HepG2 (cell line): ENCODE data around the gene ARID5B. TPM values are rescaled to one million over a fixed set of nuclear protein-coding genes. Genes with fewer than 3 reads are reported as not detected.

Experiments used
- ARNT2 ChIP-seq: sonication (generic); formaldehyde crosslinking; IDR thresholded peaks from 2 replicates; pipeline ENCODE4 v1.8.0; 2022; ENCODE audit warnings: mild to moderate bottlenecking, low read depth, missing genetic modification reagents, moderate library complexity
- HDAC1 ChIP-seq: sonication (generic); formaldehyde crosslinking; IDR thresholded peaks from 2 replicates; pipeline ENCODE4 v1.5.1; 2020; ENCODE audit warnings: mild to moderate bottlenecking, missing genetic modification reagents
- MED1 ChIP-seq: sonication (generic); formaldehyde crosslinking; IDR thresholded peaks from 2 replicates; pipeline ENCODE4 v1.4.0; 2020; ENCODE audit warnings: missing genetic modification reagents
- MXD4 ChIP-seq: IDR thresholded peaks from 2 replicates; pipeline ENCODE4 v1.6.1; 2016; ENCODE audit warnings: mild to moderate bottlenecking, missing biosample characterization, missing genetic modification reagents
- NONO ChIP-seq, 2 experiments: fragments of 450-650 bp in 1 of 2; sonication (generic) in 1 of 2; formaldehyde crosslinking in 1 of 2; IDR thresholded peaks in 1 of 2; conservative IDR thresholded peaks in 1 of 2; 2 replicates each; pipeline versions ENCODE4 v1.6.1 to v1.8.0; 2017 to 2022; ENCODE audit warnings: mild to moderate bottlenecking in 1 of 2, missing genetic modification reagents in 1 of 2, moderate library complexity in 1 of 2
- STAT6 ChIP-seq: sonication (generic); formaldehyde crosslinking; IDR thresholded peaks from 2 replicates; pipeline ENCODE4 v1.4.0; 2020; ENCODE audit warnings: missing genetic modification reagents, mild to moderate bottlenecking, borderline replicate concordance
- UBTF ChIP-seq: sonication (generic); formaldehyde crosslinking; IDR thresholded peaks from 2 replicates; pipeline ENCODE4 v1.4.0; 2020; ENCODE audit warnings: mild to moderate bottlenecking, missing genetic modification reagents
- XRCC5 ChIP-seq: fragments of 200-400 bp; formaldehyde crosslinking; optimal IDR thresholded peaks from 2 replicates; pipeline ENCODE3; 2017; ENCODE audit warnings: mild to moderate bottlenecking, low read length
- ZNF280B ChIP-seq: sonication (generic); formaldehyde crosslinking; IDR thresholded peaks from 2 replicates; pipeline ENCODE4 v1.5.0; 2020; ENCODE audit warnings: missing genetic modification reagents, mild to moderate bottlenecking, borderline replicate concordance
- ZNF879 ChIP-seq: sonication (generic); formaldehyde crosslinking; IDR thresholded peaks from 2 replicates; pipeline ENCODE4 v1.8.1; 2023; ENCODE audit warnings: missing genetic modification reagents
- polyA plus RNA-seq, 8 experiments: library from polyadenylated mRNA; depleted of rRNA in 3 of 8; stranded (reverse) in 7 of 8; unstranded in 1 of 8; fragments of >200 nt; fragmentation: Illumina TruSeq in 4 of 8; extraction: Trizol in 4 of 8; gene quantifications; 2 replicates each; pipeline versions ENCODE4 v1.2.1 to v1.2.3, GENCODE V29; 2011 to 2016; ENCODE audit warnings: low read depth in 4 of 8, missing spikeins in 1 of 8, mixed read lengths in 1 of 8; ENCODE audit not compliant: insufficient read depth in 1 of 8
- total RNA-seq, 5 experiments: library from RNA; depleted of rRNA; stranded (reverse); fragments of >200 nt; fragmentation: Illumina TruSeq; extraction: Trizol; gene quantifications; 2 replicates each; pipeline ENCODE4 v1.2.3, GENCODE V29; 2016; ENCODE audit warnings: low read depth in 1 of 5
- TF ChIP-seq, protein P1 (sequence below): sonication (generic); formaldehyde crosslinking; IDR thresholded peaks from 2 replicates; pipeline ENCODE4 v1.5.0; 2020; ENCODE audit warnings: mild to moderate bottlenecking, missing genetic modification reagents
- TF ChIP-seq, protein P2 (sequence below): sonication (generic); formaldehyde crosslinking; IDR thresholded peaks from 2 replicates; pipeline ENCODE4 v1.4.0; 2020; ENCODE audit warnings: missing genetic modification reagents, borderline replicate concordance
- TF ChIP-seq, protein P3 (sequence below): sonication (generic); formaldehyde crosslinking; IDR thresholded peaks from 2 replicates; pipeline ENCODE4 v1.5.0; 2020; ENCODE audit warnings: mild to moderate bottlenecking, missing genetic modification reagents, moderate library complexity

ARID5B gene
- total and polyA plus RNA-seq, 2 of the 13 experiments (the other 11 are each of a cell fraction or from before 2014, with no cell fraction given) = 6.2 to 21.1 TPM

DNA sequence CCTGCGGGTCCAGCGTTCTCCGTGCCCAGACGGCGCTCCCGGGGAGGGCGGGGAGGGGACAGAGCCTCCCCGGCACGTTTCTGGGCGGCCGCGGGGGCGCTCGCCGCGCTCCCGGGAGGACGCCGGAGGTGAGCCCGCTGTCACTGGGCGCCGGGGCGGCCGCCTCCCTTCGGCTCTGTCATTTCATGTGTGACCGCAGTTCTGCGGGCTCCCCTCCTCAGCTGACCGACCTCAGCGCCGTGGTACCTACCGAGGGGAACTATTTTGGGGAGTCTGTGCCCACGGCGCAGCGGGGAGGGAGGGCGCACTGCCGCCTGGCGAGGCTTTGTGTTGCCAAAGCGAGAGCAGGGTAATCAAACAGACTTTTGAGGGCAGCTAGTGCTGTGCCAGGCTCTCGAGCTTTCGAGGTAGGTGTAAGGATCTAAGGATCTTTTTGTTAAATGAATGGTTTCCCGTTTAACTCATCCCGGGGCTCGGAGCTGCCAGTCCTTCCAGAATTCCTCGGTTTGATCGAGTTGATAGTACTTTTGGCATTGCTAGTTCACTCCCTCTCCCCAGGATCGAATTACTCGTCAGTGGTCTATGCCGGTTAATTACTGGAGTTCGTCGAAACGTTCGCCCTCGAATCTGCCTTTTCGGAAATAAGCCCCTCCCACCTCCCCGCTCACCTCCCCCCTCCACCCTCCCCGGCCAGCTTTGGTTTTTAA lies 1.9 kb downstream of the ARID5B start (continued):
- TF ChIP-seq, protein P1, sequence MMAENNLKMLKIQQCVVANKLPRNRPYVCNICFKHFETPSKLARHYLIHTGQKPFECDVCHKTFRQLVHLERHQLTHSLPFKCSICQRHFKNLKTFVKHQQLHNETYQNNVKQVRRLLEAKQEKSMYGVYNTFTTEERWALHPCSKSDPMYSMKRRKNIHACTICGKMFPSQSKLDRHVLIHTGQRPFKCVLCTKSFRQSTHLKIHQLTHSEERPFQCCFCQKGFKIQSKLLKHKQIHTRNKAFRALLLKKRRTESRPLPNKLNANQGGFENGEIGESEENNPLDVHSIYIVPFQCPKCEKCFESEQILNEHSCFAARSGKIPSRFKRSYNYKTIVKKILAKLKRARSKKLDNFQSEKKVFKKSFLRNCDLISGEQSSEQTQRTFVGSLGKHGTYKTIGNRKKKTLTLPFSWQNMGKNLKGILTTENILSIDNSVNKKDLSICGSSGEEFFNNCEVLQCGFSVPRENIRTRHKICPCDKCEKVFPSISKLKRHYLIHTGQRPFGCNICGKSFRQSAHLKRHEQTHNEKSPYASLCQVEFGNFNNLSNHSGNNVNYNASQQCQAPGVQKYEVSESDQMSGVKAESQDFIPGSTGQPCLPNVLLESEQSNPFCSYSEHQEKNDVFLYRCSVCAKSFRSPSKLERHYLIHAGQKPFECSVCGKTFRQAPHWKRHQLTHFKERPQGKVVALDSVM (CRISPR knock-in tag) = no peak; the same call in 1 of the 2 replicates
- no peak for TF ChIP-seq NONO (IDR thresholded peaks at IDR 0.05)
- TF ChIP-seq NONO (CRISPR knock-in tag; conservative IDR thresholded peaks at IDR 0.05) = 0 out of 2 replicates have a peak, but pooled peaks have one; percentile 14
- peak; percentile 35 for TF ChIP-seq XRCC5
- peak; percentile 74; the same call in 1 of the 2 replicates for TF ChIP-seq MXD4
- TF ChIP-seq HDAC1 (CRISPR knock-in tag) = peak; percentile 70
- 0 out of 2 replicates have a peak, but pooled peaks have one; percentile 73 for TF ChIP-seq ZNF280B (CRISPR knock-in tag)
- TF ChIP-seq, protein P2, sequence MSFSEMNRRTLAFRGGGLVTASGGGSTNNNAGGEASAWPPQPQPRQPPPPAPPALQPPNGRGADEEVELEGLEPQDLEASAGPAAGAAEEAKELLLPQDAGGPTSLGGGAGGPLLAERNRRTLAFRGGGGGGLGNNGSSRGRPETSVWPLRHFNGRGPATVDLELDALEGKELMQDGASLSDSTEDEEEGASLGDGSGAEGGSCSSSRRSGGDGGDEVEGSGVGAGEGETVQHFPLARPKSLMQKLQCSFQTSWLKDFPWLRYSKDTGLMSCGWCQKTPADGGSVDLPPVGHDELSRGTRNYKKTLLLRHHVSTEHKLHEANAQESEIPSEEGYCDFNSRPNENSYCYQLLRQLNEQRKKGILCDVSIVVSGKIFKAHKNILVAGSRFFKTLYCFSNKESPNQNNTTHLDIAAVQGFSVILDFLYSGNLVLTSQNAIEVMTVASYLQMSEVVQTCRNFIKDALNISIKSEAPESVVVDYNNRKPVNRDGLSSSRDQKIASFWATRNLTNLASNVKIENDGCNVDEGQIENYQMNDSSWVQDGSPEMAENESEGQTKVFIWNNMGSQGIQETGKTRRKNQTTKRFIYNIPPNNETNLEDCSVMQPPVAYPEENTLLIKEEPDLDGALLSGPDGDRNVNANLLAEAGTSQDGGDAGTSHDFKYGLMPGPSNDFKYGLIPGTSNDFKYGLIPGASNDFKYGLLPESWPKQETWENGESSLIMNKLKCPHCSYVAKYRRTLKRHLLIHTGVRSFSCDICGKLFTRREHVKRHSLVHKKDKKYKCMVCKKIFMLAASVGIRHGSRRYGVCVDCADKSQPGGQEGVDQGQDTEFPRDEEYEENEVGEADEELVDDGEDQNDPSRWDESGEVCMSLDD (CRISPR knock-in tag) = 0 out of 2 replicates have a peak, but pooled peaks have one; percentile 47
- TF ChIP-seq, protein P3, sequence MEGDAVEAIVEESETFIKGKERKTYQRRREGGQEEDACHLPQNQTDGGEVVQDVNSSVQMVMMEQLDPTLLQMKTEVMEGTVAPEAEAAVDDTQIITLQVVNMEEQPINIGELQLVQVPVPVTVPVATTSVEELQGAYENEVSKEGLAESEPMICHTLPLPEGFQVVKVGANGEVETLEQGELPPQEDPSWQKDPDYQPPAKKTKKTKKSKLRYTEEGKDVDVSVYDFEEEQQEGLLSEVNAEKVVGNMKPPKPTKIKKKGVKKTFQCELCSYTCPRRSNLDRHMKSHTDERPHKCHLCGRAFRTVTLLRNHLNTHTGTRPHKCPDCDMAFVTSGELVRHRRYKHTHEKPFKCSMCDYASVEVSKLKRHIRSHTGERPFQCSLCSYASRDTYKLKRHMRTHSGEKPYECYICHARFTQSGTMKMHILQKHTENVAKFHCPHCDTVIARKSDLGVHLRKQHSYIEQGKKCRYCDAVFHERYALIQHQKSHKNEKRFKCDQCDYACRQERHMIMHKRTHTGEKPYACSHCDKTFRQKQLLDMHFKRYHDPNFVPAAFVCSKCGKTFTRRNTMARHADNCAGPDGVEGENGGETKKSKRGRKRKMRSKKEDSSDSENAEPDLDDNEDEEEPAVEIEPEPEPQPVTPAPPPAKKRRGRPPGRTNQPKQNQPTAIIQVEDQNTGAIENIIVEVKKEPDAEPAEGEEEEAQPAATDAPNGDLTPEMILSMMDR (CRISPR knock-in tag) = peak; percentile 36; the same call in 1 of the 2 replicates
- TF ChIP-seq STAT6 (CRISPR knock-in tag) = no peak
- TF ChIP-seq ARNT2 = peak; percentile 62; the same call in 1 of the 2 replicates
- peak; percentile 86; the same call in 1 of the 2 replicates for TF ChIP-seq UBTF (CRISPR knock-in tag)
- TF ChIP-seq MED1 (CRISPR knock-in tag) = 0 out of 2 replicates have a peak, but pooled peaks have one; percentile 15
- no peak for TF ChIP-seq ZNF879
